Heart right ventricle (tissue), 16 donors: ENCODE results near the gene ATR. TPM values are rescaled to one million over a fixed set of nuclear protein-coding genes. Genes with fewer than 3 reads are reported as not detected.

Experiments used
- ATAC-seq, 8 donors: fragments of 200-7000 bp; cut with Tn5 transposase; one replicate each; pipeline ENCODE4 v1.9.1; 2020; ENCODE audit warnings: mild to moderate bottlenecking in 8 of 8, moderate library complexity in 8 of 8, moderate number of reproducible peaks in 1 of 8
- DNase-seq, 2 donors: peaks; one replicate each; pipeline ENCODE4 v3.0.0-alpha.2; 2020
- H3K27ac ChIP-seq, 10 donors: fragments of 200-600 bp; sonication (generic) in 2 of 10; one replicate each; pipeline versions ENCODE4 v1.5.0 to v1.8.0; 2020 to 2022; ENCODE audit warnings: mild to moderate bottlenecking in 3 of 10
- H3K27me3 ChIP-seq, 7 donors: fragments of 200-600 bp; one replicate each; pipeline ENCODE4 v1.8.0; 2021 to 2022; ENCODE audit warnings: mild to moderate bottlenecking in 2 of 7
- H3K36me3 ChIP-seq, 9 donors: fragments of 200-600 bp; sonication (generic) in 1 of 9; one replicate each; pipeline versions ENCODE4 v1.5.0 to v1.8.0; 2020 to 2022; ENCODE audit warnings: mild to moderate bottlenecking in 2 of 9
- H3K4me1 ChIP-seq, 9 donors: fragments of 200-600 bp; sonication (generic) in 1 of 9; one replicate each; pipeline versions ENCODE4 v1.5.0 to v1.8.0; 2020 to 2022; ENCODE audit warnings: mild to moderate bottlenecking in 4 of 9
- H3K4me3 ChIP-seq, 10 donors: fragments of 200-600 bp; sonication (generic) in 2 of 10; one replicate each; pipeline versions ENCODE4 v1.5.0 to v1.8.0; 2020 to 2022; ENCODE audit warnings: mild to moderate bottlenecking in 7 of 10, moderate library complexity in 2 of 10
- H3K9me3 ChIP-seq, 11 donors: fragments of 200-600 bp in 10 of 11; sonication (generic) in 2 of 11; one replicate each; pipeline versions ENCODE4 v1.5.0 to v1.8.0; 2013 to 2022; ENCODE audit warnings: mild to moderate bottlenecking in 2 of 11, control low read depth in 1 of 11, moderate library complexity in 1 of 11
- WGBS, 2 donors: extraction: QIAGEN DNeasy Blood & Tissue Kit; methylation state at CpG; one replicate each; pipeline ENCODE4 v1.1.7; 2013; ENCODE audit warnings: inconsistent platforms in 1 of 2; 5-methylcytosine and 5-hydroxymethylcytosine counted together
- intact Hi-C, 10 donors: fragments of 100-400 bp; cut with DNase I; formaldehyde crosslinking; loops; one replicate each; pipeline versions ENCODE4 v1.11.1 to v1.14.2; 2022
- polyA plus RNA-seq, 2 donors: library from polyadenylated mRNA; stranded (reverse); fragments of 200-250 nt; gene quantifications; one replicate each; pipeline ENCODE4 v1.2.3, GENCODE V29; 2013
- total RNA-seq, 10 donors: library from RNA; stranded (reverse); fragmentation: NEBNext Ultra II Directional in 3 of 10; extraction: Animal tissue kit (Norgen Biotek cat#: 25700) in 3 of 10; gene quantifications; one replicate each; pipeline versions ENCODE4 v1.2.1 to v1.2.4, GENCODE V29; 2021 to 2023
- TF ChIP-seq, protein P1 (sequence below), 9 donors: fragments of 200-600 bp; sonication (generic) in 2 of 9; IDR thresholded peaks; one replicate each; pipeline versions ENCODE4 v1.5.0 to v1.8.0; 2021 to 2022; ENCODE audit warnings: antibody characterized with exemption in 9 of 9, mild to moderate bottlenecking in 5 of 9, moderate library complexity in 1 of 9
- donor health status: Arrhythmogenic right ventricular cardiomyopathy.
- donor health status: ischemic (EF 13 %, LVEDD 7.1; RV severe dilation, severe dysfunction).
- donor health status: healthy with polysubstance abuse.
- donor health status: DM: no; HTN: yes; CAD: no.
- donor health status: DM: no; HTN: no; CAD: no.
- donor health status: ischemic (EF 25% LVEDD 6.9; RV normal size, moderate dysfunction).
- donor health status: ischemic (EF 25% LVEDD 5.7; RV mildly dilated, moderate dysfunction).
- donor health status: healthy.
- donor health status: DM: yes; HTN: yes; CAD: no.
- donor health status: Ischemic cardiomyopathy.
- donor health status: ischemic (EF 35%, LVEDD 5.7; RV mildly dilated, moderate dysfunction).
- donor health status: nonischemic (EF 11% LVEDD 7.7; RV severe dilation, severe dysfunction).
- donor health status: DM: yes; HTN: yes; CAD: no.
- donor health status: PGD.
- donor health status: ischemic (EF 29% LVEDD 5.4; RV normal size, mild dysfunction).
- donor health status: nonischemic (EF 23%, LVEDD 6.1; RV moderate dilation, normal function).

The ATR gene
- total and polyA plus RNA-seq, 12 donors, result 4.8 to 19.7 (median 10.8) TPM

DNA sequence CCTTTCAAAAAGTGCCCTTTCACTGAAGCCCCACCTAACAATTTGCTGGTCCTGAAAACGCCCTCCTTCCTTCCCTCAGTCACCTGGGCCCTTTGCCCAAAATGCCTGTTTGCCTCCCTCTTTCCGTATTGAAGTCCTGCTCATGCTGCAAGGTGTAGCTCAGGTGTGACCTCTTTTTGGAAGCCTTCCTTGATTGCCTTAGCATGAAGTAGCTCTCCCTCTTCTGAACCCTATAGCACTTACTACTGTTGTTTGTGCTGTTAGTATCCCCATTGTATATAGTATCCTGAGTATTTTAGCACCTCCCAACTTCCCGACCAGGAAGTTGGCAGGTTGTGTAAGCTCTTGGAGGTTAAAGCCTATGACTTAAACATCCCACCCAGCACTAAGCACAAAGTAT is 19.4 kb upstream of the ATR start:
- ATAC-seq, result no peak
- intact Hi-C loops, result loop anchor here in 8 of 10 donors (5.0 to 10.0 kb wide), 7 partner anchors 127 to 419 kb away; partner anchors contain the start of gene TRPC1 (in 2 of the 8)
- TF ChIP-seq, protein P1, sequence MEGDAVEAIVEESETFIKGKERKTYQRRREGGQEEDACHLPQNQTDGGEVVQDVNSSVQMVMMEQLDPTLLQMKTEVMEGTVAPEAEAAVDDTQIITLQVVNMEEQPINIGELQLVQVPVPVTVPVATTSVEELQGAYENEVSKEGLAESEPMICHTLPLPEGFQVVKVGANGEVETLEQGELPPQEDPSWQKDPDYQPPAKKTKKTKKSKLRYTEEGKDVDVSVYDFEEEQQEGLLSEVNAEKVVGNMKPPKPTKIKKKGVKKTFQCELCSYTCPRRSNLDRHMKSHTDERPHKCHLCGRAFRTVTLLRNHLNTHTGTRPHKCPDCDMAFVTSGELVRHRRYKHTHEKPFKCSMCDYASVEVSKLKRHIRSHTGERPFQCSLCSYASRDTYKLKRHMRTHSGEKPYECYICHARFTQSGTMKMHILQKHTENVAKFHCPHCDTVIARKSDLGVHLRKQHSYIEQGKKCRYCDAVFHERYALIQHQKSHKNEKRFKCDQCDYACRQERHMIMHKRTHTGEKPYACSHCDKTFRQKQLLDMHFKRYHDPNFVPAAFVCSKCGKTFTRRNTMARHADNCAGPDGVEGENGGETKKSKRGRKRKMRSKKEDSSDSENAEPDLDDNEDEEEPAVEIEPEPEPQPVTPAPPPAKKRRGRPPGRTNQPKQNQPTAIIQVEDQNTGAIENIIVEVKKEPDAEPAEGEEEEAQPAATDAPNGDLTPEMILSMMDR (IDR thresholded peaks at IDR 0.05), result no peak
- no peak for DNase-seq
- 71 to 85% methylated on average over 3 of the region's 3 CpGs for WGBS, 2 donors
- Histone ChIP-seq H3K27me3 (no peaks in the 10 kb centered on the region), H3K4me3 (no peak overlapping the region), H3K36me3 (no peaks in the 10 kb centered on the region), H3K27ac (no peak overlapping the region), H3K4me1 (peaks cover 0 to 17% (median 4%) of the 10 kb centered on the region in 9 donors), H3K9me3 (no peaks in the 10 kb centered on the region)

DNA sequence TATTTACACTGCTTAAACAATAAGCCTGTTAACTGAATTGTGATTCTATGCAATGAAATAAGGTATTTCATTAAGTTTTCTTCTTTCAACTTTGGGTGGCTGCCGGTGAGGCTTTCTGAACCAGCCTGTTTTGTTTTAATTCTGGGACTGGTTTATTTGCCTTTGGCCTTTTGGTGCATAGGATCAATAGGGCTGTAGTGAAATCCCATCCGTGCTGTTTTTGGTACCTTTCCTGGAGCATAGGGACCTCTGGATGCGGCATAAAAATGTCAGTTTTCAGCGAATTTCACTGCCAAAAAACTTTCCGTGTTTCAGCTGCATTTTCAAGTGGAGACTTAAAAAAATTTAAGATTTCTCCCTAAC is 18.2 kb upstream of the ATR start:
- Histone ChIP-seq H3K27me3 (no peaks in the 10 kb centered on the region), H3K27ac (peak overlapping the region in 9 of 10 donors; percentile 41 to 68 (median 63)), H3K4me3 (peak overlapping the region; percentile 52 to 82 (median 74)), H3K9me3 (no peaks in the 10 kb centered on the region), H3K36me3 (no peaks in the 10 kb centered on the region), H3K4me1 (peaks cover 0 to 17% (median 4%) of the 10 kb centered on the region in 9 donors)
- intact Hi-C loops, result loop anchor here in 8 of 10 donors (5.0 to 10.0 kb wide), 7 partner anchors 128 to 421 kb away; partner anchors contain the start of gene TRPC1 (in 2 of the 8)
- TF ChIP-seq, protein P1 (IDR thresholded peaks at IDR 0.05), result no peak
- 11 to 15% methylated on average over 5 of the region's 5 CpGs for WGBS, 2 donors
- ATAC-seq (no peak), DNase-seq (no peak)

DNA sequence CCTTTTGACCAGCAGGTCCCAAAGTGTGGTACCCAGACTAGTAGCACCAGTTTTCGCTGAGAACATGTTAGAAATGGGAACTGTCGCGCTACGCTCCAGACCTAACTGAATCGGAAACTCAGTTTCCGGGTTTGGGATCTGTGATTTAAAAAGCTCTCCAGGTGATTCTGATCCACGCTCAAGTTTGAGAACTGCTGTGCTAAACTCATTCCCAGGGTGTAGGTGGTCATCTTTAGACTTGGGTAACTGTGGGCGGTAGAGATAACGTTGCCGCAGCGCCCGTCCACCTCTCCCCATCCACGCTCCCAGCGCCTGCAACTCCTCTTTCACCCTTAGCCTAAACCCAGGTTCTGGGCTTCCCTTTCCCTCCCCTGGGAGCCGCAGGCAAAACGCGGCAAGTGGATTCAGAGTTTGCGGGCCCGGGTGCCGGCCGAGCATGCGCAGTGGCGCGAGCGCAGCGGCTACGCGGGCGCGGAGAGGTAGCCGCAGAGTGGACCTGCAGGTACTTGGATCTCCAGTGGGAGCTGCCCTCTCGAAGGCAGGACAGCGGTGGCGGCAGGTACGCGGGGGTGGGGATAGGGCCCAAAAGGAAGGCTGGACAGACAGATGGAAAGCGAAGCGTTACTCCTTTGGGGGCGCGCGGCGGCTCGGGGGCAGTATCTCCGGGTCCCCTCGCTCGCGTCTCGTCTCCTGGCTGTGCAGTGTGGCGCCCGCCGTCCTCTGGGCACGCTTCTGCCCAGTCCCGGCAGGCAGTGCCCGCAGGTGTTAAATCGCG is 17.6 kb upstream of the ATR start, which contains the start of gene PLS1:
PLS1 (plus strand) TSS at position 443 of the 775 bp plus-strand sequence. CDS start 67,845 bp downstream, outside the sequence.
- TF ChIP-seq, protein P1 (IDR thresholded peaks at IDR 0.05), result peak in 1 of 9 donors; percentile 7
- Histone ChIP-seq H3K9me3 (no peaks in the 10 kb centered on the region), H3K36me3 (no peaks in the 10 kb centered on the region), H3K27ac (peak within 1 kb of the TSS in 9 of 10 donors; percentile 54 to 68 (median 63)), H3K27me3 (no peaks in the 10 kb centered on the region), H3K4me1 (peaks cover 0 to 17% (median 4%) of the 10 kb centered on the region in 9 donors), H3K4me3 (peak within 1 kb of the TSS; percentile 52 to 82 (median 74))
- ATAC-seq, result peak; percentile 92 to 97 (median 96)
- peak; percentile 75 to 87 for DNase-seq
- intact Hi-C loops, result loop anchor here in 8 of 10 donors (5.0 to 10.0 kb wide), 7 partner anchors 129 to 421 kb away; partner anchors contain the start of gene TRPC1 (in 2 of the 8)
- 0 to 1% methylated on average over 56 of the region's 56 CpGs for WGBS, 2 donors

DNA sequence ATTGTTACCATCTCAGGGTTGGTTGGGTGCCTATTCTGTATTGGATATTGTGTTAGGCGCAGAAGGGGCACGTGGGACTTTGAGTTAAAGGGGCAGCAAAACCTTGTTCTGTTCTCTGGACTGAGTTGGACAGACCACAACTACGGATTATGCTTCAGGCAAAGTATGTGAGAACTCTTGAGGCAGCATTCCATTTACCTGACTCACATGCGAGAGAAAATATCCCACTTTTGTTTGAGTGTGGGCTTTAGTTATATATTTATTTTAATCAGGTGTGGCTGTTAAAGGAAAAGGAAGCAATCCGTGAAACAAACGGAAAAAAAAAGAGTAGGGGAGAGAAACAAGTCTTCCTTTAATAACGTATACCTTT is 17.0 kb upstream of the ATR start:
- H3K9me3 ChIP-seq, result no peaks in the 10 kb centered on the region
- peak overlapping the region in 9 of 10 donors; percentile 54 to 68 (median 63) for H3K27ac ChIP-seq
- ATAC-seq (peak in 7 of 8 donors; percentile 14 to 60 (median 38)), DNase-seq (no peak)
- TF ChIP-seq, protein P1 (IDR thresholded peaks at IDR 0.05), result no peak
- no peaks in the 10 kb centered on the region for H3K27me3 ChIP-seq
- WGBS, 2 donors, result 13 to 14% methylated on average over 7 of the region's 7 CpGs
- H3K36me3 ChIP-seq, result no peaks in the 10 kb centered on the region
- peak overlapping the region; percentile 52 to 82 (median 74) for H3K4me3 ChIP-seq
- peaks cover 0 to 17% (median 4%) of the 10 kb centered on the region in 9 donors for H3K4me1 ChIP-seq
- intact Hi-C loops, result loop anchor here in 8 of 10 donors (5.0 to 10.0 kb wide), 7 partner anchors 129 to 422 kb away; partner anchors contain the start of gene TRPC1 (in 2 of the 8)
